Right ventricle myocardium superior (tissue), 1 donor: ENCODE data around the gene GRM4. TPM values are rescaled to one million over a fixed set of nuclear protein-coding genes. Genes with fewer than 3 reads are reported as not detected.

ENCODE experiments used
- ATAC-seq: fragments of 200-7000 bp; cut with Tn5 transposase; one replicate; pipeline ENCODE4 v1.9.1; 2020; ENCODE audit warnings: mild to moderate bottlenecking; ENCODE audit not compliant: poor library complexity
- DNase-seq: peaks from one replicate; pipeline ENCODE4 v3.0.0-alpha.2; 2020
- intact Hi-C: fragments of 100-400 bp; cut with DNase I; formaldehyde crosslinking; loops from one replicate; pipeline ENCODE4 v1.11.2; 2022
- total RNA-seq: library from RNA; stranded (reverse); fragmentation: NEBNext Ultra II Directional; extraction: Animal tissue kit (Norgen Biotek cat#: 25700); gene quantifications from one replicate; pipeline ENCODE4 v1.2.1, GENCODE V29; 2021
- donor health status: DM: no; HTN: yes; CAD: no; lungs with severe emphysema.

The GRM4 gene
- total RNA-seq, 1 donor from 2014 or later, result not detected

- intact Hi-C loops, result no loop called here
- no peak for DNase-seq
- no peak for ATAC-seq
Observed at GRCh38 chr6:34159844-34160243, 14.0 kb upstream of the GRM4 start.

DNA sequence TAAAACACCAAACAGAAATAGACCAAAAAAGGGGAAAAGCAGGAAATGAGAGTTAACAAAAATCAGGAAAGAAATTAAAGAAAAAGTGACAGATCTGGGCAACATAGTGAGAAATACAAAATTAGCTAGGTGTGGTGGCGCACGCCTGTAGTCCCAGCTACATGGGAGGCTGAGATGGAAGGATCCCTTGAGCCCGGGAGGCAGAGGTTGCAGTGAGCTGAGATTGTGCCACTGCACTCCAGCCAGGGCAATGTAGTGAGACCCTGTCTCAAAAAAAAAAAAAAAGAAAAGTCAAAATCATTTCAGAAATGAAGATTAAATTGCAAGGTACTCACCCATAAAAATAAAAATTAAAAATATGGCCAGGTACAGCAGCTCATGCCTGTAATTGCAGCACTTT lies 13.0 kb upstream of the GRM4 start:
- intact Hi-C loops, result no loop called here
- no peak for DNase-seq

GRCh38 chr6:34157851-34158250 lies 12.0 kb upstream of the GRM4 start:
- ATAC-seq (no peak), DNase-seq (no peak)
- intact Hi-C loops, result no loop called here

More for the DNA sequence above, 13.0 kb upstream of the GRM4 start:
- no peak for ATAC-seq

GRCh38 chr6:34157236-34157830 lies 11.4 kb upstream of the GRM4 start:
- ATAC-seq, result no peak
- intact Hi-C loops, result no loop called here
- no peak for DNase-seq

DNA sequence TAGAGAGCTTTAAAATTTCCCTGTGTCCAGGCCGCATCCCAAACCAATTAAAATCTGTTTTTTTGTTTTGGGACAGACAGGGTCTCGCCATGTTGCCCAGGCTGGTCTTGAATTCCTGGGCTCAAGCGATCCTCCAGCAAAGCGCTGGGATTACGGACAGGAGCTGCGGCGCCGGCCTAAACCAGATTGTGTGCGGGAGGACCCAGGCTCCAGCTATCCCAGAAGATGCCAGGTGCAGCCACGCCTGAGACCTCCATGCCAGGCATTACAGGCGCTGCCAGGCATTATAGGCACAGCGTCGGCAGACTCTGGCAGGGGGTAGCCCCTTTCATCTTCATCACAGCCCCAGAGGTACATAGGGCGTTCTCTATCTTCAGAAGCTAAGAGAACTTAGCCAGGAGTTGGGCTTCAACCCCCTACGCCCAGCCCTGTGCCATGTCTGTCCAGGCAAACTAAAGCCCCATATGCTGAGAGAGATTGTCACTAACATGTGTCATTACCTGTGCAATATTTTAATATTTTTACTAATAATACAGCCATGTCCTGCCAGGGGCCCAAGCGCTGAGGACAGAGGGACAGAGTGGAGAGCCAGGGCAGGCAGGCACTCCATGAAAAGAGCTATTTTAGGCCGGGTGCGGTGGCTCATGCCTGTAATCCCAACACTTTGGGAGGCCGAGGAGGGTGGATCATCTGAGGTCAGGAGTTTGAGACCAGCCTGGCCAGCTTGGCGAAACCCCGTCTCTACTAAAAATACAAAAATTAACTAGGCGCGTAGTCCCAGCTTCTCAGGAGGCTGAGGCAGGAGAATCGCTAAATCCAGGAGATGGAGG lies 9.8 kb upstream of the GRM4 start:
- DNase-seq (no peak), ATAC-seq (no peak)
- intact Hi-C loops, result no loop called here

DNA sequence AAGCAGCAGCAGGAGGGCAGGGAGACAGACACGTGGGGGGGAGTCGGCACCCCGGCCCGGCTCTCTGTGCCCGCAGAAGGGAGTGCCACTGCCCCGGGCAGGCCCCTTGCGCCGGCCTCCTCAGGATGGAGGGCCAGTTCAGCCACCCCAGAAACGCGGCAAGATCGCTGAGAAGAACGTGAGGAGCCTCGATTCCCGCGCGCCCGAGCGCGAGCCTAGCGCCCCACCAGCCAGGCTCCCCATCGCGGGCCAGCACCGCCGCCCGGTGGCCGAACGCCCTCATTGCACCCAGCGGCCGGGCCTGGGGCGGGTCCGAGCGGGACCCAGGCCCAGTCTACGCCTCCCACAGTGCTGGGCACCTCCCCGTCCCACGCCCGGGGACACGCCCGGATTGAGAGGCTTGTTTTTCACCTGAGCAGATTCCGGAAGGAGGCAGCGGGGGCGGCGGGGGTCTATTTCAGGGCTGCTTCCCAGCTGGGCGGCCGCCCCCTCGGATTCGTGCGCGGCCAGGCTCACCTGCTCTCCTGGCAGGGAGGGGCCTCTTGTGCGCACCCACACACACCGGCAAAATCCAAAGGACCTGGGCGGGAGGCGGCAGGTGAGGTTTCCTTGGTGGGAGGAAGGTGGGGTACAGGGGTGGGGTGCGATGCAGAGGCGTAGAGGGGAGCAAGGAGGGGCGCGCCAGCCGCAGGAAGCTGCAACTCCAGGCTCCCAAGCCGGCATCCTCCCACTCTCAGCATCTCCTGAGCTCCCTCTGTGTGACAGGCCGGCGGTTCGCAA lies 9.0 kb upstream of the GRM4 start:
- peak; percentile 90 for ATAC-seq
- intact Hi-C loops, result loop anchor here (5.0 kb wide), 2 partner anchors 98 to 383 kb away; no protein-coding TSS in a partner anchor
- peak; percentile 69 for DNase-seq

DNA sequence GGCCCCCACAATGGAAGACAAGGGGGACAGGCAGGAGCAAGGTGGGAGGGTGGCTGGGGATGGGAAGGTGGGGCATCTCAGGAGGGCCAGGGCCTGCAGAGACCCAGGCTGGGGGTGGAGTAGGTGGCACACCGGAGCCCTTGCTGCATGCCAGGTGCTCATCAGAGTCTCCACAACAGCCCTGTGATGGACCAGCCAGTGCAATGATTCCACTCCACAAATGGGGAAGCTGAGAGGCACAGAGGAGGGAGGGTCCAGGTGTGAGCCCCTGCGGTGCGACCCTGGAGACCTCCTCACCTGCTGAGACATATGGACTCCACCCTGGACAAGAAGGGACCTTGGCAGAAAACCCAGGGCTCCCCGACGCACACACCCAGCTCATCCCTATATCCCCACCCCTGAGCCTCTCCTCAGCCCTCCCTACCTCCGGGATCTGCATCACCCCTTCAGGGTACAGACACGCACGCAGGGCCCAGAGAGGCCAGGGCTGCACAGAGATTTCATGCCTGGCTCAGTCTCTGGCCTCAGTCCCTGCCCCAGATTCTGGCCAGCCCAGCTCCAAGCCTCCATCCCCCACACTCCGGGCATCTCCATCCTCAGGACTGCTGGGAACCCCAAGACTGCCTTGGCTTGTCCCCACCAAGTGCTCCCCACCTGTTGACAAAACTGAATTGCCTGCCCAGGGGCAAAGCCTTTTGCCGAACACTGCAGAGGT lies 7.1 kb upstream of the GRM4 start:
- no peak for ATAC-seq
- DNase-seq, result peak; percentile 22
- intact Hi-C loops, result loop anchor here (5.0 kb wide), 2 partner anchors 96 to 381 kb away; no protein-coding TSS in a partner anchor

GRCh38 chr6:34152042-34152524 lies 6.2 kb upstream of the GRM4 start:
- DNase-seq, result peak; percentile 11
- no peak for ATAC-seq
- intact Hi-C loops, result loop anchor here (5.0 kb wide), 2 partner anchors 95 to 380 kb away; no protein-coding TSS in a partner anchor

GRCh38 chr6:34151321-34152041 lies 5.6 kb upstream of the GRM4 start:
- DNase-seq (no peak), ATAC-seq (no peak)
- intact Hi-C loops, result loop anchor here (5.0 kb wide), 2 partner anchors 94 to 379 kb away; no protein-coding TSS in a partner anchor

- DNase-seq (no peak), ATAC-seq (no peak)
- intact Hi-C loops, result loop anchor here (5.0 kb wide), 2 partner anchors 93 to 378 kb away; no protein-coding TSS in a partner anchor
Observed at GRCh38 chr6:34150766-34151165, 4.9 kb upstream of the GRM4 start.

GRCh38 chr6:34149831-34150400 lies 4.0 kb upstream of the GRM4 start:
- no peak for DNase-seq
- intact Hi-C loops, result loop anchor here (5.0 kb wide), 2 partner anchors 93 to 378 kb away; no protein-coding TSS in a partner anchor
- no peak for ATAC-seq

DNA sequence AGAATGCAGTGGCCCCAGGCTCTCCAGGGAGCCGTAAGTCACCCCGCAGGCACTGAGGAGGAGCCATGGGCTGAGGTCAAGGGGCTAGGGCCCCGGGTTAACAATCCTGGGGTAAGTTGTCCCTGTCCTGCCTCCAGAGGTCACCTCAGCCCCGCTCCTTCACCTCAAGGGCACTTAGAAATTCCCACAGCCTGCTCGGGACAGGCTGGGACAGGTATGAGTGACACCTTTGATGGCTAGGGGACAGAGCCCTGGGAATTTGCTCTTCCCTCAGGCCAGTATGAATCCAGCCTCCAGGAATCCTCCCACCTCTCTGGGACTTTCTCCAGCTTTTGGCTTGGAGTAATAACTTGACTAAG lies 3.5 kb upstream of the GRM4 start:
- DNase-seq (peak; percentile 8), ATAC-seq (no peak)
- intact Hi-C loops, result no loop called here

DNA sequence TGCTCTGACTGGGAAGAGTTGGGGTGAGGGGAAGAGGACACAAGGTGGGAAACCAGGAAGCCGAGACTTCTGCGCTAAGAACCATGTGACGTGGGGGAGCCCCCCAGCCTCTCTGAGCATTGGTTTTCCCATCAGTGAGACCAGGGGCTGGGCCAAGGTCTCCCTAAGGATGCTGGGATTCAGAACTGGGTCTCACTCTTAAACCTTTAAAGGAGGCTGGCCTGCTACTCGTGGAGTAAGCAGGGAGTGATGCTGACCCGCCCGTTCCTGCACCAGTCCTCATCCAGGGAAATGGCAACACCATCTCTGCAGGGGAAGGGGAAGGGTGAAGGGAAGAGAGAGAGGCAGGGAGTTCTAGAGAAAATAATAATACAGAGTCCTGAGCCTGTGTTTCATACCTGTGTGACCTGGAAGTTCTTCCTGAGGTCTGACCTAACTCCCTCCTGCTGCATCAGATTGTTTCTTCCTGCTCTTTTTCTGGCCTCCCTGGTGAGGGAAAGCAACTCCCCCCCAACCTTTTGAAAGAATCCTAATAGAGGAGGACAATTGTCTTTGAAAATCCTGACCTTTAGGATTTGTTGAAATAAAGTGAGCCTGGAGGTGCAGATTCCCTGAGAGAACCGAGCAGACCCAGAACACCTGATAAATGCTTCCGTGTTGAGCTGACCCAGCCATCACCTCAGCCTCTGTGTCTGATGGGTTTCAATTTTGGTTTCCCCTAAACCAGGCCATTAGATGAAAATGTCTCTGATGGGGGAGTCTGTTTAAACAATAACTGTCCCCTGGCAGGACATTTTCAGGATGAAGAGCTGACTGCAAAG lies 3.0 kb upstream of the GRM4 start:
- intact Hi-C loops, result no loop called here

DNA sequence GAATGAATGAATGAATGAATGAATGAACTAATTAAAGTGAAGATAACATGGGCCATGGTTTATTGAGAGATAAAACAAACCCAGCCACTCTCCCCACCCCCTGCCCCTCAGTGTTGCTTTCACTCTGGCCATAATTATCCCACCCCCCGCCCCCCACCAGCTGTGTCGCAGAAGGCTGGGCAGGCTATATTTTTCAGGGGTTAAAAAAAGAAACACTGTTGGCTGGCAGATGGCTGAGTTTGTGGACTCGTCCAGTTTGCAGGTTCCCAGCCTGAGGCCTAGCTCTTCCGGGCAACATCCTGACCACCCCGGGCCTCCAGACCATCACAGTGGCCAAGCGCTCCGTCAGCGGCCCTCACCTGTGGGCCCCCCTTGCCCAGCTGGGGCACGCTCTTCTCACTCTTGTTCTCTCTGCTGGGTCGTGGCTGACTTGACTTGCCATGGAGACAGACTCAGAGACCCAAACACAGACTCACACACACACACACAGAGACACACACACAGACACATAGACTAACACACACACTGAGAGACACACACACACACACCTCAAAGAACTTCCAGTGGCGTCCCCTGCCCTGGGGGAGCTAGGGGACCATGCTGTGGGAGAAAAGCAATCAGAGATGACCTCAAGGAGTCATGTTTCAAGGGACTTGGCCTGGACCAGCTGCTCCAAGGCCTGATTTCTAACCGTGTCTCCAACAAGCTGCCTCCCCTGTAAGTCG lies 2.2 kb upstream of the GRM4 start:
- intact Hi-C loops, result no loop called here
- ATAC-seq, result no peak
- DNase-seq, result no peak

More for the DNA sequence above, 3.0 kb upstream of the GRM4 start:
- ATAC-seq, result no peak
- no peak for DNase-seq

DNA sequence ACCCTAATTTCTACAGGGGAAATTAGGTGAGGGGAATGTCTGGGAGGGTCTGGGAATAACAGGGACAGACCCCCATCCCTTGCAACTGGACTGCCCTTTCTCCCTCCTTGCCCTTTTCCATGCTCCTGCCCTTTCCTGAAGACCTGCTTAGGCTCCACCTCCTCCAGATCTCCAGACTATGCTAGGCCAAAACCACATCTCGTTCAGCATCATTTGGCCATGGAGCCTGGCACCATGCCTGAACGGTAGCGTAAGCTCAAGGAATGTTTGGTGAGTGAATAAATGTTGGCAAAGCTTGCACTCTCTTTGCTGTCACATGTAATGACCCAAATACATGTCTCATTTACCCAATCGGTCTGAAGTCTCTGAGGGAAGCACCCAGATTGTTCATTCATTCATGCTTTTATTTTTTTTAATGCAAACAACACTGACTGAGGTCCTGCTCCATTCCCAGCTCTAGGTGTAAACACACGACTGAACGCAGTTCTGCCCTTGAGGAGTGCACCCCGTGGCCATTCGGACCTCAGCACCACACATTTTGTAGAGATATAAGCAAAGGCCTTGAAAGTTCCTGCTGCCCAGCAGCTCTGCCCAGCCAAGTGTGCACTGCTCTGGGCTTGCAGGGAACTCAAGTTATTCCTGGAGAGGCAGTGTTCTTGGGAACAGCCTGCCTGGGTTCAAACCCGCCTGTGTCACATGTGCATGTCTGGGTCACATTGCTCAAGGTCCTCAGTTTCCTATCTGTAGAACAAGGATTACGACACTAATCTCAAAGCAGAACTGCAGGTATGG lies 1.1 kb upstream of the GRM4 start:
- ATAC-seq (no peak), DNase-seq (peak; percentile 6)
- intact Hi-C loops, result no loop called here
